NCI-H2196 (cell line): ENCODE results near the gene B4GALNT4.
A peak's percentile ranks its signal among the peaks of the same experiment; 100 is the strongest.
"Not testable (repeated sequence)": the region's sequence is repeated elsewhere in the genome, so short reads cannot be mapped to it uniquely, and the experiment has no call there.

Source experiments
- DNase-seq: peaks from one replicate; lab custom pipeline; 2025; ENCODE audit not compliant: unreplicated experiment; lab: John Stamatoyannopoulos, UW

The B4GALNT4 gene

DNA sequence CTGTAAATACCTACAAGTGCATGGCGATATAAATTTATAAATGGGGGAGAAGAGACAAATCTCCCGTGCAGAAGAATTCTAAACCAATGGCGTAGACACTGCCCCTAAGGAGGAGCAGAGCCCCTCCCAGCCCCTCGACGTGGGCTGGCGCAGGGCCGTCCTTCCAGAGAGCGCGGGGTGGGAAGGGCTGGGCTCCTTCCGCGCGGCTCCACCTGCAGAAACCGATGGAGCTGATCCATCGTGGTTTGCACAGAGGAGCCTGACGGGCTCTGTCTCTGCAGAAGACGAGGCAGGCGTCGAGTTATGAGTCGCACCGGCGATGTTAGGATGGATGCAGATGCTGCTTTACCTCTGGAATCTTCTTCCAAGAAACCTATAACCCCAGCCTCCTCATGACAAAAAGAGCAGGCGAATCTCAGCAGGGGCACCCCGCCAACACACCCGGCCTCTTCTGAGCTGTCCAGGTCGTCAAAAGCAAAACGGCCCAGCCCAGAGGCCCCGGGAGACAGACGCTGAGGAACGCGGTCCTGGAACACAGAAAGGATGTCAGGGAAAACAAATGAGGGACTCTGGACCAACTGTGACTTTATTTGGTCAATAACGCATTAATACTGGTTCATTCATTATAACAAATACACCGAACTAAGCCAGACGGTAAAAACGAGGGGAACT lies 11.0 kb upstream of the B4GALNT4 start:
- DNase-seq = no peak

GRCh38 chr11:359181-359714 lies 10.1 kb upstream of the B4GALNT4 start:
- DNase-seq = no peak

DNA sequence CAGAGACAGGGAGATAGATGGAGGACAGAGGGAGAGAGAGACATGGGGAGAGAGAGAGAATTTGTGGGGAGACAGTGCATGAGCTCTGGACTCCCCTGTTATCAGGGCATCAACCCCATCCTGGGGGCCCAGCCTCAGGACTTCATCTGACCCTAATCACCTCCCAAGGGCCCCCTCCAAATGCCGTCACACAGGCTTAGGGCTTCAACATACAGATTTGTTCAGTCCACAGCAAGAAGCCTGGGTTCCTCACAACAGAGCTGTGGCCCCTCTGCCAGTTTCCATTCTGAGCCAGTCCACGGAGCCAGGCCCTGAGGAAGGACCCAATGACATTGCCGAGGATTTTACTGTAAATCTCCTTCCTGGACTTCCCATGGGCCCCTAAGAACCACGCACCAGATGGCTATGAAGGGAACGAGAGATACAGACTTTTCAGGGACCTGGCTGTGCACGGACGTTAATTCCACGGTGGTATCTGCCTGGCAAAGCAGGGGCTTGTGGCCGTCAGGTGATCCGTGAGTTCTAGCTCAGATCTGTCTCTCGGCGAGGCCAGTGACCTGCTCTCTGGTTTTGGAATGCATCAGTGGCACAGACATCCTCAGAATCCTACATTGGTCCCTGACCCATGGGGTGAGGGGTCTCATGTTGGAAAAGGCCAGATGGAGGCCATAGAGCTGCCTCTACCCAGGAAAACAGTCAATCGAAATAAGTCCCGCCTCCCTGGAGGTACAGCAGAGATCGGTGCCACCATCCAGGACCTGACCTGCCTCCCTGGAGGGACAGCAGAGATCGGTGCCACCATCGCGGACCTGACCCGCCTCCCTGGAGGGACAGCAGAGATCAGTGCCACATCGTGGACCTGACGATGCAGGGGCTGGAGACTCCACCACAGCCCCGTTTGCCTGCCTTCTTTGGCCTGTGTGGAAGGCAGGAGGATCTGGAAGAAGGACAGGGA lies 8.7 kb upstream of the B4GALNT4 start:
- no peak for DNase-seq

- DNase-seq = no peak
Measured at GRCh38 chr11:362642-363442, 6.5 kb upstream of the B4GALNT4 start.

DNA sequence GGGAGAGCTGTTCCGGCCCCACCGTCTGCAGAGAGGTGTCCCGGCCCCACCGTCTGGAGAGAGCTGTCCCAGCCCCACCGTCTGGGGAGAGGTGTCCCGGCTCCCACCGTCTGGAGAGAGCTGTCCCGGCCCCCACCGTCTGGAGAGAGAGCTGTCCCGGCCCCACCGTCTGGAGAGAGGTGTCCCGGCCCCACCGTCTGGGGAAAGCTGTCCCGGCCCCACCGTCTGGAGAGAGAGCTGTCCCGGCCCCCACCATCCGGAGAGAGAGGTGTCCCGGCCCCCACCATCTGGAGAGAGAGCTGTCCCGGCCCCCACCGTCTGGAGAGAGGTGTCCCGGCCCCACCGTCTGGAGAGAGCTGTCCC lies 5.9 kb upstream of the B4GALNT4 start:
- DNase-seq = not testable (repeated sequence)

- DNase-seq = peak; percentile 68
Measured at GRCh38 chr11:363948-364761, 5.1 kb upstream of the B4GALNT4 start.

DNA sequence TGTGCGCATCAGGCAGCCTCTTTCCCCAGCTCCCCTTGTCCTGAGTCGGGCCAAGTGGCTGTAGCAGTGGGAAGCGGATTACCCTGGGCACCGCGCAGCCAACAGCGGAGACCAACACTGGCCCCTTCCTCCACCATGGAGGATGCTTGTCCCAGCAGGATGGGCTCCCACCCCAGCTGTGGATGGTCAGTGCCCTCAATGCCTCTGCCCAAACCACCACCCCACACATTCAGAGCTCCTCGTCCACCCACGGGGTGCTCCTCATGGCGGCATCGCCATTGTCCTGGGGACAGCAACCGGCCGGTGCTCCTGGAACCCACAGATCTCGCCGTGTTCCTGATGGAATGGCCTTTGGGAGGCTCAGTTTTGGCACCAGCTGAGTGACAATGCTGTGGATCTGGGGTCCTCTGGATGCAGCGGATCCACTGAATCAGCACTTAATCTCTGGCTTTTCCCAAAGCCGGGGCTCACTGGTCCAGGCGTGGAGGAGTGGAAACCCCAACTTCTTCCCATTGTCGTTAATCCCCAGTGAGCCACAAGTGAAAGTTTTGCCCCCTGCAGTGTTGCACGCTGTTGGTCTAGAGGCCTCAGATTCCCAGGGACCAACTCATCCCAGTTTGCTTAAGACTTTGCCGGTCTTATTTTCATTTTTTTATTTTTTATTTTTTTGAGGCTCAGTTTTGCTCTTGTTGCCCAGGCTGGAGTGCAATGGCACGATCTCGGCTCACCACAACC lies 4.1 kb upstream of the B4GALNT4 start:
- DNase-seq = no peak

- no peak for DNase-seq
Measured at GRCh38 chr11:365831-366230, 3.5 kb upstream of the B4GALNT4 start.

DNA sequence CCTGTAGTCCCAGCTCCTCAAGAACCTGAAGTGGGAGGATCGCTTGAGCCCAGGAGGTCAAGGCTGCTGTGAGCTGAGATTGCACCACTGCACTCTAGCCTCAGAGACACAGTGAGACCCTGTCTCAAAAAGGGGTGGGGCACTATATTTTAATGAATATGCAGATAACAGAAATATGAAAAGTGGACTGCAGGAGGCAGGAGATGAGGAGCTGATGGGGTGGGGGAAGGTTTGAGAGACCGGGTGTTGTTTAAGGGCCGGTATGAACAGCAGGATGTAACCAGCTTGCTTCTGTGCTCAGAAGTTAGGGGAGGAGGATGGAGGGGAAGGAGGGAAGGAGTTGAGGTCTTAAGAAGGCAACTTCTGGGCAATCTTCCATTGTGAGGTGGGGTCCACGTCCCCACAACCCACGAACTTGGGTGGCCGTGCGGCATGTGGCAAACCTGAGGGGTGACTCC lies 1.3 kb upstream of the B4GALNT4 start:
- no peak for DNase-seq

DNA sequence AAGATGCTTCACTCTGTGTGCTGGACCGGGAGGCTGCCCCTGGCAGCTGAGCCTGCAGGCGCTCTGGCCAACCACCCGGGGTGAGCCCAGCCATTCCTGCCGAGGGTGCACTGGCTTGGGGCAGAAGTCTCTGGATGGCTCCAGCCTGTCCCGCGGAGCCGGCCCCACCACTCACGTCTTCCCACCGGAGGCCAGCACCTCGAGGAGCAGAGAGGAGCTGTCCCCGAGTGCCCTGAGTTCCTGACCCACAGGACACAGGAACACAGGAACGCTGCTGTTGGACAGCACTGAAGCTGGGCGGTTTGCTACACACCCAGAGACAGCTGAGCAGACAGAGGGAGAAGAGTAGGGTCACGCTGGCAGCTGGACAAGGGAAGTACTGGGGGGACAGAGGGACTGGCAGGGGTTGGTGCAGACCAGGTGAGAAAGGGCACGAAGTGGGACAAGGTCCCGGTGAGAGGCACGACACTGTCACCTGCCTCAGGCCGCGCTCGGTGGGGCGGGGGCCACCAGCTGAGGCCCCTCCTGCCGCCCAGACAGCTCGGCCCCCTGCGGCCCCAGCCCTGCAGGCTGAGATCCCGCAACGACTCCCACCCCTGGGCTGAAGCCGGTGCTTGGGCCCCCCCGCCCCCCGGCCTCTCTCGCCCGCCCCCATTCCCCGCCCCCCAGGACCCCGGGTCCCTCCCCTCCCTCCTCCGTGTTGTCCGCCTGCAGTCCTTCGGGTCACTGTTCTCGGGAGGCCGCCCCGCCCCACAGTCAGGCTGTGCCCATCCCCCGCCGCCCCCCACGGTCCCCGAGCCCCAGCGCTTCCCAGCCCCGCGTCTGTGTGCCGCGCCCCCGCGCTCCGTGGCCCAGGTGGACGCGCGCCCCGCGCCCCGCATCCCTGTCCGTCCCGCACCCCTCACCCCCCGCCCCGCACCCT lies 624 bp upstream of the B4GALNT4 start:
- DNase-seq = peak; percentile 40

DNA sequence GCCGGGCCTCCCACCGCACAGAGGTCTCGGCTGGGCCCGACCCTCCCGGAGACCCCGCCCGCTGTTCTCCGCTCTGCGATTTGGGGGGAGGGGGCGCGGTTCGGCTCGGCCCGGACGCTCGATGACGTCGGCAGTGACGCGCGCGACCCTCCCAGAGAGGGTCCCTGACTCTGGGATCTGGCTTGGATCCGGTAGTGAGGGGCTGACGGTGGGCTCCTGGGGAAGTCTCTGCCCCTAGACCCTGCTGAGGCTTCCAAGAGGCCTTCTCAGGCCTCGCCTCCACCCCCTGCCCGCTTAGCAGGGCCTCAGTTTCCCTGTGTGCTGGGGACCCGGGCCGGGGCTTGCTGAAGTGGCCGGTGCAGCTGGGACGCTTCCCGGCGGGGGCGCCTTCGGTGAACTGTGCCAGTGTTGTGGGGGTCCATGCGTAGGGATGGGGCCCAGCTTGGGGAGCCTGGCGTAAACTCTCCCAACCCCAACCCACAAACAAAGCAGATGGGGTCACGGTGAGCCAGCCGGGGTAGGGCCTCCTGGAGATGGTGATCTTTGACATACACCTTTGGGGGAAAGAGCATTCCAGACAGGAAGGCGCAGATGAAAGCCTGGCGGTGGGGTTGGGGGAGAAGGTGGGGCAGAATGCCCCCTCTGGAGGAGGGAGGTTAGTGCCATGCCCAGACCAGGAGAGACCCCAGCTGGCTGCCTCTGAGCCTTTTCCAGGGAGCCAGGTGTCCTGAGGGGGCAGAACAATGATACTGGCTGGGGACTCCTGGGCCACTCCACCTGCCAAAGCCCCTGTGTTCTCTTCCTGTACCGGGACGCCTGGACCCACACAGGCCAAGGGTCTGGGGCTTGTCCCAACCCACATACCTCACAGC lies 1.0 kb downstream of the B4GALNT4 start:
- no peak for DNase-seq

DNA sequence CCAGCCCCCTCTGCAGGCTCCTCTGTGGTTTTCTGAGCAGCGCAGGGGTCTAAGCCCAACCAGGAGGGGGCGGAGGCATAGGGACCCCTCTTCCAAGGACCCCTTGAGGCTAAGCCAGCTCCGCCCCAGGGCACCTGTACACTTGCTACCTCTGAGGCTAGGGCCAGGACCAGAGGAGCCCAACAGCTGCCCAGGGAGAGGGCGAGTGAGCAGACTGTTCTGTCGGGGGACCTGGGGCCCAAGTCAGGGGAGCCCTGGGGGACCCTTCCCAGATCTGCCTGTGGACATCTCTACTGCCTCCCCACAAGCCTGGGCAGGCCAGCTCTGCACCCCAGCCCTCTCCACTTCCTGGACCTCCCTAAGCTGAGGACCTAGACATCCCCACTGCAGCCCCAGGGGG lies 1.8 kb downstream of the B4GALNT4 start:
- no peak for DNase-seq

DNA sequence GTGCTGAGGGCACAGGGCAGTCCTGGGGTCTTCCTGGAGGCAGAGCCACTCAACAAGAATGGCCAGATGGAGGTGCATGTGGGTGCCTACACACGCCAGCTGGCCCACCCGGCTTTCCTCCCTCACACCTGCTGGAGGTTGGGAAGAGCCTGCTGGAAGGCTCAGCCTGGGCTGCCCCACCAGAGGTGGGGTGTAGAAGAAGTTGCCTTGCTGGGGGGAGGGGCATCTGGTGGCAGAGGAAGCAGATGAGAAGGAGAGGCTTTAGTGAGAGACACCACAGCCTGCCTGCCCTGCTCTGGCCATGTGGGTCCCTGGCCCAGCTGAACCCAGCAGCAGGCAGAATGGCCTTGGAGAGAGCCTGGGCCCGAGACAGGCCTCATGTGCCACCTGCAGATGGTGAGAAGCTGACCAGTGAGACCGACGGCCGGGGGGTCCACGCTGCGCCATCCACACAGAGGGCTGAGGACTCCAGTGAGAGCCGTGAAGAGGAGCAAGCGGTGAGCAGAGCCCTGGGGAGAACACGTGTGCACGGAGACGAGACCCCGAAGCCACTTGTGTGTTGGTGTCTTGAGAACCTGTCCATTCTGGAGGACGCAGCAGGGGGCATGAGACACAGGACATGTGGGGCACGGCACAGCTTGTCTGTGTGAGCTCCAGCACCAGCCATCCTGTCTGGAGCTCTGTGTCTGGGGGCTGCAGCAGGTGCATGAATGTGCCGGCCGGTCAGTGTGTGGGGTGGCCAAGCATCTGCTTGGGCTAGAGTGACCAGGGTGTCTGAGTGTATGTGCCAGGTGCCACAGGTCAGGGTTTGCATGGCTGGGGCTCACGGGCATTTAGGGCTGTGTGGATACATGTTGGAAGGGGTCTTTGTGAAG lies 2.7 kb downstream of the B4GALNT4 start:
- no peak for DNase-seq

- DNase-seq = no peak
Measured at GRCh38 chr11:372809-373715, 3.8 kb downstream of the B4GALNT4 start.

DNA sequence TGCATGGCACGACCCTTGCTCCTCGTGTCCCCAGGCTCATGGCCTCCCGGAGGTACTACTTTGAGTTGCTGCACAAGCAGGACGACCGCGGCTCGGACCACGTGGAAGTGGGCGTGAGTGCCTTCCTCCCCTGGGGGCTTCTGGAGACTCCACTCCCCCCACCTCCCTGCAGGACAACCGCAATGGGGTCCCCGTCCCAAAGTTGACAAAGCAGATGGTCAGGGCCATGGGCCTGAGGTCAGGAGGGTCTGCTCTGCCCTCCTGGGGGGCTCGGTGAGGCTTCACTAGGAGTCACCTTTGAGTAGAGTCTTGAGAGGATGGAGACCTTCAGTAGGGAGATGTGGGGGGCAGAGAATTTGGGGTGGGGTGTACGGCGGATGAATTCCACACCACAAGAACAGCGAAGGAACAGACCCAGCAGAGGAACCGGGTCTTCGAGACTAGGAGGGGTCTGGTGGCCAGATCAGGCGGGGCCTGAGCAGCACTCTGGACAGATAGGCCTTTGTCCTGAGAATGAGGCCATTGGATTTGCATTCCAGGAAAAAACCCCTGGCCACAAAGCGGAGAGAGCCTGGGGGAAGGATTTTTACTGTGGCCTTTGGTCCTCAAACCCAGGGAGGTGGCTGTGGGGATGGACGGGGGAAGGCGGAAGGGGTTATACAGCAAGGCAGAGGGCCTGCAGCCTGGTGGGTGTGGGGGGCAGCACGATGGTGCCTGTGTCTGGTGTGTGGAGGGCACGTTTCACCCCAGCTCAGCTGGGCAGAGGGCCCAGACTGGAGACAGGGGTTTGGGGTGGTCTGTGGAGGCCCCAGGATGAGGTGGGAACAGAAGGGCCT lies 4.6 kb downstream of the B4GALNT4 start:
- no peak for DNase-seq
